RPMI7951 (cell line): ENCODE data around the gene ECT2. TPM values are rescaled to one million over a fixed set of nuclear protein-coding genes. Genes with fewer than 3 reads are reported as not detected.
"Not testable (repeated sequence)": the region's sequence is repeated elsewhere in the genome, so short reads cannot be mapped to it uniquely, and the experiment has no call there.

ENCODE experiments used
- DNase-seq: peaks from one replicate; pipeline ENCODE4 v3.0.0-alpha.2; 2012; ENCODE audit warnings: low read depth
- total RNA-seq: library from RNA; depleted of rRNA; stranded (reverse); fragments of >200 nt; shearing (Covaris generic); gene quantifications from 2 replicates; pipeline ENCODE4 v1.2.3, GENCODE V29; 2014

The ECT2 gene
- total RNA-seq, 1 experiment from 2014 or later: 152 TPM

DNA sequence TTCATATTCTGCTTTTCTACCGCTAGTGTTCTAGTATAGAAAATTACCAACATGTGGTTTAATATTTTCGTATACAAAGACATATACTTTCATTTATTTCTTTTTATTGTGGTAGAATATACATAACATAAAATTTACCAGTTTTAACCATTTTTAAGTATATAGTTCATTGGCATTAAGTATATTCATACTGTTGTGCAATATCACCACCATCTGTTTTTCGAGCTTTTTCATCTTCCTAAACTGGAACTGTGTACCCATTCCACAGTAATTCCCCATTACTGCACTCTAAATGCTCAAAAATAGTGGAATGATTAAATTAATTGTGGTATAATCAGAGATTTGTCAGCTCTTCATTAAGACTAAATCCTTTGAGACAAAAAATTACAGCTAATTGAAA, 62.9 kb downstream of the ECT2 start:
- no peak for DNase-seq

DNA sequence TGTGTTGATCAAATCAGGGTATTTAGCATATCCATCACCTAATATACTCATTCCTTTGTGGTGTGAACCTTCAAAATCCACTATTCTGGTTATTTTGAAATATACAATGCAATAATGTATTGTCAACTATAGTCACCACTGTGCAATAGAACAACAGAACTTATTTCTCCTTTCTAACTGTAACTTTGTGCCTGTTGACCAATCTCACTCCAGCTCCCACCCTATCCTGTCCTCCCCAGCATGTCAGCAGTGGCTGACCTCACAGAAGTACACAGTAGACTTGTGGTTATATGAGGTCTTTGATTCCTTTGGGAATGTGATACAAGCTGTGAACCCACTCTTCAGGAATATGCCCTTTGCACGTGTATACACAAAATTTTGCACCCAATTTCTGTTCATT, 64.2 kb downstream of the ECT2 start:
- DNase-seq: no peak

DNA sequence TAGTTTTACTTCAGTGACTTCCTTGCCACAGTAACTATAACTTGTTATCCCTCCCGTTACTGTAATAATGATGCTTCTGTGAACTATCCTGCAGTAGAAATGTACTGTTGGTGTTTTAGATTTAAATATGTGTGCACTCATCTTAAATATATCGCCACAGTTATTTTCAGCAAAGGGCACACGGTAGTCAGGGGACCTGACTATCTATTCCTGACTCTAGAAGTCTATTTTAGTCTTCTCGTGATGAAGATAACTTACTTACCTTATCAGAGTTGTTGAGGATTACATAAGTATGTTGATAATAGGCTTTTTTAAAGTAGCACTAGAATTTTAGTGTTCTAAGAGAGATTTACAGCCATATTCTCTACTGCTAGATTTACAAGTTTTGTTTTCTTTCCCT, 65.3 kb downstream of the ECT2 start:
- no peak for DNase-seq

DNA sequence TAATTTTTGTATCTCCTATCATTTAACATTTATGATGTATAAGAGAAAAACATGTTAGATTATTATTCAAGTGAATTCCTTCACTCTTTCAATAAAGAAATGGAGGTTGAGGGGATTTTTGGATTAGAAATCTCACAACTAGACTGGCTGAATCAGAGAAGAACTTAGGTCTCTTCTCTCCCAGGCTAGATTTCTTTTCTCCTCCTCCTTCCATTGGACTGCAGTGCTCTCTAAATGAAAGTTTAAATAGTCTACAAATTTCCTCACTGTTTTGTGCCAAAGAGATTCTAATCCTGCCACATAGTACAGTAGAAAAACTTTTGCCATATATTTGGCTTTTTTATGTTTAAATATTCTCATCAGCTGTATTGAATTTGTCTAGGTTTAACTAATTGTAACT, 65.8 kb downstream of the ECT2 start:
- DNase-seq: no peak

DNA sequence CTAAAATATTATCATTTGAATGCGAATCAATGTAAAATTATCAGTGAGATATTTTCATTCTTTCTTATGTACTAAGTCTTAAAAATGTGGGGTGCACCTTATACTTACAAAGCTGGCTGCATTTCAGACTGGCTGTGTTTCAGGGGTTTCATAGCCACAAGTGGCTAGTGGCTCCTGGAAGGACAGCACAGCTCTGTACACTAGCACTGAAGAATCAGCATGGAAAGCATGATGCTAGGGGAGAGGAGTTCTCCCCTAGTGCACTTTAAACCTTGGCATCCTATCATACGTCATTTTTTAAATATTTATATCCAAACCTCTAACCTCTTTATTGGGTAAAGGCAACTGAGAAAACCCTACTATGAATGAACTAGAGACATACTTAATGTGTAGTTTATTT, 66.4 kb downstream of the ECT2 start:
- no peak for DNase-seq

DNA sequence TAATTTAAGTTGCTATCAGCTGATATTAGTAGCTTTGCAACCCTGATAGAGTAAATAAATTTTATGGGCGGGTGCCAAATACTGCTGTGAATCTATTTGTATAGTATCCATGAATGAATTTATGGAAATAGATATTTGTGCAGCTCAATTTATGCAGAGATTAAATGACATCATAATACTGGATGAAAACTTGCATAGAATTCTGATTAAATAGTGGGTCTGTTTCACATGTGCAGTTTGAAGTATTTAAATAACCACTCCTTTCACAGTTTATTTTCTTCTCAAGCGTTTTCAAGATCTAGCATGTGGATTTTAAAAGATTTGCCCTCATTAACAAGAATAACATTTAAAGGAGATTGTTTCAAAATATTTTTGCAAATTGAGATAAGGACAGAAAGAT, 70.0 kb downstream of the ECT2 start:
- DNase-seq: no peak

DNA sequence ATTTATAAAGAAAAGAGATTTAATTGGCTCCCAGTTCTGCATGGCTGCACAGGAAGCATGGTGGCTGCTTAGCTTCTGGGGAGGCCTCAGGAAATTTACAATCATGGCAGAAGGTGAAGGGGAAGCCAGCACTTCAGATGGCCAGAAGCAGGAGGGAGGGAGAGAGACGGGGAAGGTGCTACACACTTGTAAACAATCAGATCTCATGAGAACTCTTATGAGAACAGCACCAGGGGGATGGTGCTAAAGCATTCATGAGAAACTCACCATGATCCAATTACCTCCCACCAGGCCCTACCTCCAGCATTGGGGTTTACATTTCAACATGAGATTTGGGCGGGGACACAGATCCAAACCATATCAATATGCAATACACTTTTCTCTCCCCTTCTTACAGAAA, 73.7 kb downstream of the ECT2 start:
- DNase-seq: no peak

DNA sequence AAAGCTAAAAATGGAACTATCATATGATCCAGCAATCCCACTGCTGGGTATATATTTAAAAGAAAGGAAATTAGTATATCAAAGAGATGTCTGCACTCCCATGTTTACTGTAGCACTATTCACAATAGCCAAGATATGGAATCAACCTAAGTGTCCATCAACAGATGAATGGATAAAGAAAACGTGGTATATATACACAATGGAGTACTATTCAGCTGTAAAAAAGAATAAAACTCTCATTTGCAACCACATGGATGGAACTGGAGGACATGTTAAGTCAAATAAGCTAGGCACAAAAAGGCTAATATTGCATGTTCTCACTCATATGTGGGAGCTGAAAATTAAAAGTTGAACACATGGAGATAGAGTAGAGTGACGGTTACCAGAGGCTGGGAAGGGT, 76.7 kb downstream of the ECT2 start:
- not testable (repeated sequence) for DNase-seq

DNA sequence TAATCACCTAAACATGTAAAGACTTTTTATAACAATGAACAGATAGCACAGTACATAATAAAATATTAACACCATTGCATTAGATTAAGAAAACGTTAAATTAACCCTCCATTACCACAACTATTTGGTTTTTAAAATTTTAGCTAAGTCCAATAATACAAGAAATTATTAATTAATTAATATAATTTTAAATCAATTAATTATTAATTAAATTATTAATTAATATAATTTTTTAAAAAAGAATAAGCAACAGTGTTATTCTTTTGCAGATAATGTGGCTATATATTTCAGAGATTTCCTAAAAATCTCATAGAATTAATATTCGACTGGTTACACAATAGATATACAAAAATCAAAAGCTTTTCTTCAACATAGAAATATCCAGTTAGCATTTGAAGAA, 82.5 kb downstream of the ECT2 start:
- DNase-seq: no peak

DNA sequence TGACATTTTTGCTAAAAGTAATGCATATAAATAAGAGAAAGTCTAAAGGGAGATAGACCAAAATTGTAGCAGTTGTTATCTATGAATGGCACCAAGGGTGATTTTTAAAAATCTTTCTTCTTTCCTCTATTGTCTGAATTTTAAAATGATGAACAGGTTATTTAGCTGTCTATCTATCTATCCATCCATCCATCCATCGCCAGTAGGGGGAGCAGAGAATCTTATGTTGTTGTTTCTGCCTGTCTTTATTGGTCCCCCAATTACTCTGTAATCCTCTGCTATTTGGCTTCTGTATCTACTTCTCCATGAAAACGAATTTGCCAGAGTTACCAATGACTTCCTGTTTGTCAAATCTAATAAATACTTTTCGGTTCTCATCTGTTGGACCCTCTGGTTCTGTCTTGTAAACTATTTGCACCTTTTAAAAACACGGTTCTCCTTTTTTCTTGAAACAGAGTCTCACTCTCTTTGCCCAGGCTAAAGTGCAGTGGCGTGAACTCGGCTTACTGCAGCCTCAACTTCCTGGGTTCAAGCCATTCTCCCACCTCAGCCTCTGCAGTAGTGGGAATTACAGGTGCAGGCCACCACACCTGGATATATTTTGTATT, 86.0 kb downstream of the ECT2 start:
- peak; percentile 49 for DNase-seq

DNA sequence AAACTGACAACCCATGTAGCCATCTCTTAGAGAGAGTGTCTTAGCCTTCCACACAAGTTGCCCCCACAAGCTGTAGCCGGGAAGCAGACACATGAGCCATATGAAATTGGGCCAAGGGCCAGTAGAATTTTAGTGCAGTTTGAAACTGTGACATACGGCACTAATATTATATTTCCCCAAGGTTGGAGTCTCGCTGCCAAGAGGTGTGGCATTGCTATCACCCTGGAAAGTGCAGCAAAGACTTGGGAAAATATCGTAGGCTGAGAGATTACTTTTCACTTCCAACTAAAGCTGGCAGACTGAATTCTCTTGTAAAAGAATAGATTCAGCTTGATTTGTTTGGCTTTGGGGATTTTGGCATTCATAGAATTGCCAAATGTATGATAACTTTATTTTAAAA, 89.2 kb downstream of the ECT2 start:
- DNase-seq: no peak

DNA sequence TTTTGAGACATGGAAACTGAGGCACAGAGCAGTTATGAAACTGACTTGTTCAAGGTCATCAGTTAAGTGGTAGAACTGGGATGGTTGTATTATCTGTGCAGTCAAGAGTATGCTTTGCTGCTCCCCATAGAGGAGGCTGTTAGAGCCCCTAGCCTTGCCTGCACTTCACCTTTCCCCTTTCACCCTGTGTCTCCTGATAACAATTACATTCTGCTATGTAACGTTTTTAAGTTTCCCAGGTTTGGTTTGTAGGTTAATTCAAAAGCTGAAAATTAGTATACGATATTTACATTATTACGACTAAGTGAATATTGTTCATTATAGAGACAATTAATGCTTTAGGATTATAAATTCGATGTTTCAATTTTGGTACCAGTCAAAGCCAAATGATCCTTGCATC, 89.9 kb downstream of the ECT2 start:
- no peak for DNase-seq

DNA sequence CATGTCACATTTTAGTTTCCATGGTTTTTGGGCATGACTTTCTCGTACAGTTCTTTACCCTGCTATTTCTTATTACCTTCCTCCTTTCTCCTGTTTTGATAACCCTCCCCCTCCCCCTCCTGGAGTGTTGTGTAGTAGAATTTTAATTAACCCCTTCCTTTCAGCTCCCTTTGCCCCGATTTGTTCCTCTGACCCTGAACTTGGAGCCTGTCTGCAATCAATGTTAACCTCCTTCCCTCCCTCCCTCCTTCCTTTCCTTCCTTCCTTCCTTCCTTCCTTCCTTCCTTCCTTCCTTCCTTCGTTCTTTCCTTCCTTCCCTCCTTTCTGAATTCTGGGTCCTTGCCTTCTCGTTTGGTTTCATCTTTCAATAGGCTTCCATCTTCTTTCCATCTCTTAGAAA, 90.4 kb downstream of the ECT2 start:
- DNase-seq: no peak

DNA sequence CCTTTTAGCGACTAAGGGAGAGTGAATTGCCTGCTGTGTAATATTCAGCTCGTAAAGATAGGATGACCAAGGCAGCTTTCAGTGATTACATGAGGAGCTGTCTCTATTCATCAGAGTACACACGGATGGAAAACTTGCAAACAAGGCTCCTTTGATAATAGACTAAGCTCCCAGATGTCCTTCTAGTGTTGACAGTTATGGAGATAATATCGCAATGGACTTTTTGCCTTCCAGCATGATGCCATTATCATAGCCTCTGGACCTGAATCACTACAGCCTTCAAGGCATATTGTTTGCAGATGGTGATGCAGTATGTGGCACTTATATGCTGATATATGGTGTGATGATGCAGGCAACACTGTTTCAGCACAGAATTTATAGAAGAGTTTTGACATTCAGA, 93.9 kb downstream of the ECT2 start:
- peak; percentile 20 for DNase-seq

DNA sequence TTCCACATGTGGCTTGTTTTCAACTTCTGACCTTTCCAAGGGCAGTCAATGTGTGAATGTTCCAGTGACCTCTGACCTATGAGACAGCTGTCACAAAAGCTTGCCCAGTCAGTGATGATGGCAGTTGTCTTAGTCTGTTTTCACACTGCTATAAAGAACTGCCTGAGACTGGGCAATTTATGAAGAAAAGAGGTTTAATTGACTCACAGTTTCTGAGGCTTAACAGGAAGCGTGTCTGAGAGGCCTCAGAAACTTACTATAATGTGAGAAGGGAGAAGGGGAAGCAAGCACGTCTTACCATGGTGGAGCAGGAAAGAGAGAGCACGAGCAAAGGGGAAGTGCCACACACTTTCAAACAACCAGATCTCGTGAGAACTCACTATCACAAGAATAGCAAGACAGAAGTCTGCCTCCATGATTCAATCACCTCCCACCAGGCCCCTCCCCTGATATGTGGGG, 95.6 kb downstream of the ECT2 start:
- no peak for DNase-seq

DNA sequence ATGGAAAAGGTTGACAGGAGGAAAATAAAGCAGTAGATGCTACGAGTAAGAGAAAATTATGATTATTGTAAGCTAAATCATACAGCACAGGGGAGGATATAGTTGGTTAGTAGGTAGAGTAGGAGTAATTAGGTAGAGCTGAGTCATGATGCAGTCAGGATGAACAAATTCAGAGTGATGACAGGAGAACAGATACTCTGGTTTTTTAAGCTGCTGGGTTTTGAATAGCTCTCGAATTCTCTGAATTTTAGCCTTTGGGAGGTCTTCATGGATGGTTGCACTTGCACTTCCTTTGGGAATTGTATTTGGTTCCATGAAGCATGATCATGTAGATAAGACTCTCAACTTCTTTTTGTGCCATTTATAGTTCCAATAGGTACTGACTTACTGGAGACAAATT, 96.2 kb downstream of the ECT2 start:
- no peak for DNase-seq

DNA sequence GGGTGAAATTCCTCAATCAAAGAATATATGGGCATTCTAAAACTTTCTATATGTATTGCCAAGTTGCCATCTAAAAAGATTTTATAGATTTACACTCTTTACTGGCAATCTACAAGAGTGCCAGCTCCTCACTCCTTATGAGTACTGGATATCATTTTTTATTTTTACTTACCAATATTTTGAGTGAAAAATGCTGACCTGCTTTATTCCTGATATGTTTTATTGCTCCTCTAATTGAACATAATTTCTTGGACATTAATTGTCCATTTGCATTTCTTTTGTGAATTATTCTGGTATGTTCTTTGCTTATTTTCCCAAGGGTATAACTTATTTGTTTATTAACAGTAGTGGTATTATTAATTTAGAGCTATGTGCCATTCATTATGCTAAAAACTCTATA, 96.8 kb downstream of the ECT2 start:
- no peak for DNase-seq

DNA sequence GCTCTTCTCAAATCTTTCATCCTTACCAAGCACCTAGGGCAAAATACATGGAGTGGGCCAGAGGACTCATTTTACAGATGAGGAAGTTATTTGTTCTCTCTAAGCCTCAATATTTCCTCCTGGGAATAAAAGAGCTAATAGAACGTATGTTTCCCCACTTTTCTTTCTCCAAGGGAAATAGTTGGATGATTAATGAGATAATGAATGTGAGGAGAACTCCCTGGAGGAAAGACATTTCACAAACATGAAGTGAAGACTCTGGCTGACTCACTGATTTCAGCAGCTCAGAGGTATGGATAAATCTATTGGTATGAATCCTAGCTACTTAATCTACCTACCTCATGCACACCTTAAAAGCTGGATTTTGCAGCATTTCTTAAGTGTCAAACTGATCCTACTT, 98.4 kb downstream of the ECT2 start:
- DNase-seq: no peak

DNA sequence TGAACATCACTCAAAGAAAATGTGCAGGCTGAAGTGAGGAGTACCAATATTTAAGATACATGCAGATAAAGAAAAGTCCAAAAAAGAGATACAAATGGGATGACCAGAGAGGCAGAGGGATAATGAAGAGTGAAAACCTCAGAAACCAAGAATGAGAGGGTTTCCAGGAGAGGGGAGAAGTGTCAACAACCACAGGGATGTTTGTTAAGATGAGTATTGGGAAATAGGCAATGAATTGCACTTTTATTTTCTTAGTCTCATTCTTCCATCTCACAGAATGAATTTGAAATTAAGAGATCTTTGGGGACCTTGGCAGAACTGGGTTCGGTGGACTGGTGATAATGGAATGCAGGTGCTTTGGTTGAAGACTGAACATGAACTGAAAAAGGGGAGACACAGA, 102.5 kb downstream of the ECT2 start:
- no peak for DNase-seq

DNA sequence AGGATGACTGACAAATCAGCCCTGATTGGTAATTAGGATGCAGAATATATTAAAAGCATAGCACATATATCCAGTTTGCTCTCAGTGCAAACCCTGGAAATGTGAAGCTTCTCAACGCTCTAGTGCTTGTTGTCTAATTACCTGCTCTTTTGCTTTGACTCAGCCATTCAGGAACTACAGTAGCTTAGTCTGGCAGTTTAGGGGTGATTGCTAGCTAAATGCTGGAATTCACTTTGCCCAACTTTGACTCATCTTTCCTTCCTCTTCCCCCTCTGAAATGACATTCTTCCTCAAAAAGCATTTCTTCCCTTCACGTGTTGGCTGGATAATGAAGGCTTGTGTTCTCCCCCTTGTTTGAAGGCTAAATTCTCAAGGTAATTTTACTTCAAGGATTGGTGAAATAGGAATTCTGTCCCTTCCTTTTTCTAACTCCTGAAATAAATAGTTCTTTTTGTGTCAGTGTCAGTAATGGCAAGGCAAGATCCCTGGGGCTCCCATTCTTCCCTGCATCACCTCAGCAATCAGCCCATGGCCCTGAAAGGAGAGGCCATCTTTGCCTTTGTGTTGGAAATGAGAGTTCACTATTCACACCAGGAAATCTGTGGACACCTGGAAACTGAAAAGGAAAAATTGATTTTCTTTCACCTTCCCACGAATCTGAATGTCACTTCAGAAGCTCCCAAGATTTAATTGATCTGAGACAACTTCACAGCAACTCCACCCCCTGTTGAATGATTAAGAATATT, 103.6 kb downstream of the ECT2 start:
- no peak for DNase-seq

DNA sequence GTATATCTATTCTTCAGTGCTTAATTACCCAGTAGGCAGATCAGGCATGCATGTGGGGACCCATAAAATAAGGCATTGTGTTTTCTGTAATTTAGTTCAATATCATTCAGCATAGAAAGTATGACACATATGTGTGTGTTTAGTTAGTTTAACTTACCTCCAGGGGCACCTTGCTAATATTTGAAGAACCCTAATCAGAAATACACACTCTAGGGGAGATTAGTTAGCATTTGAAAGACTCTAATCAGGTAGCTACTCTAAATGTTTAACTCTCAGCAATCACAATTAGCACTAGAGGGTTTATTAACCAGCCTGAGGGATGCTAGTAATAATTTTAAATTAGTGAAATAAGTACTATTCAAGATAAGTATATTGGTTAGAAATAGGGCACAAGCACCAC, 104.5 kb downstream of the ECT2 start:
- DNase-seq: no peak

DNA sequence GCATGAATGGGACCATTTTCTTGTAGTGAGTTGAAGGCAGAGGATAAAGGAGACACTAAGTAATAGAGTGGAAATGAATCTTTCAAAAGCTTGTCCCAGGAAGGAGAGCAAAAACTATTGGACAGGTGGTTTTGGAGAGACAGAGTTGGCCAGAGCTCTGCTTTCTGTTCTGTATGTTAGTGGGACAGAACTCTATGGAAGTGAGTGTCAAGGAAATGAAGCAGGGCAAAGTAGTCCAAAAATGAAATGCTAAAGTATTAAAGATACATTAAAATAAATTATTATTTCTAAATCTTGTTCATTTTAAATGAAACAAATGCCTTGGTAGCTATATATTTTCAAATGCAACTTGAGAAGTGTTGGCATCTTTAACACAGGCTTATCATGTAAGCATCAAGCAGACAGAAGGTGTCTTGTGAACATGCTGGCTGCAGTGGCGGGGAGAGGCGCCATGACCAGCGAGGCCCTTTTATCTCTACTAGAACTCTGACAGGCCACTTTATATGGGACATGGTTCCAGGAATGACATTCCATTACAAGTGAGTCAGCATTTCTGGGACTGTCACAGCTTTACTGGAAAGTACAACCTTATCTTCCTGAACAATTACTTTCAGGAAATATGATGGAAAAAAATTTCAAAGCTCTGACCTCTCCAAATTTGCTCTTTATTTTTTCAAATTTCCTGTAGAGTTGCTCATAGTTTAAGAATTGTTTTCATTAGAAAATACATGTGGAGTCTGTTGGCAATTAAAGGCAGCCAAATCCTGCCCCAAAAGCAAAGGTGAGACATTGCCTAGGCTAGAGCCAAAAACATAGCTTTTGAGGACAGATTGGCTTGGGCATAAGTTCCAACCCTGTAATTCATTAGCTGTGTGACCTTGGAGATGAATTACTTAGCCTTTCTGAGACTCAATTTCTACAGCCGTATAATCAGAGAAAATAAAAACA, 106.5 kb downstream of the ECT2 start:
- no peak for DNase-seq

DNA sequence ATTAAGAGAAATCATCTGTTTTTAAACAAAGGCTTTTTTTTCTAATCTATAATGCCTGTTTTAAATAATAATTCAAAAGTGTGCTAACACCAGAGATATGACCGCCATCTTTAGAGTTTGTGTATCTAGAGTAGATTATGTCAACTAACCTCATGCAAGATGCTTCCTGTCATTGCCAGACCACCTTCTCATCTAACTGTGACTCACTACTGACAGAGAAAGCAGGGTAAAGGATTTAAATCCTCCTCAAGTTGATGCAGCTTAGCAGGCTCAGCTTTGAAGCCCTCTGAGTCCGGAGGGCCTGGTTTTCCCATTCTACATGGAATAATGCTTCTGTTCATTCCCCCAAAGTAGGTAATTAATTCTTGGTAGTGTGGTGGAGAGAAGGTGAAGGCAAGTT, 108.5 kb downstream of the ECT2 start:
- DNase-seq: no peak
